Esophagus squamous epithelium (tissue), 4 donors: Measurements from ENCODE around the gene PPIB.

Experiments
- CTCF ChIP-seq, 6 experiments: fragments of 450-650 bp in 4 of 6; fragments of 200-600 bp in 2 of 6; sonication (generic) in 2 of 6; IDR thresholded peaks; one replicate each; pipeline ENCODE4 v1.5.1; 2016 to 2019; ENCODE audit warnings: antibody characterized with exemption in 6 of 6, mild to moderate bottlenecking in 4 of 6, moderate library complexity in 4 of 6
- POLR2A ChIP-seq, 4 donors: fragments of 450-650 bp; IDR thresholded peaks; one replicate each; pipeline ENCODE4 v1.6.1; 2017; ENCODE audit warnings: antibody characterized with exemption in 4 of 4, mild to moderate bottlenecking in 4 of 4, moderate library complexity in 3 of 4

DNA sequence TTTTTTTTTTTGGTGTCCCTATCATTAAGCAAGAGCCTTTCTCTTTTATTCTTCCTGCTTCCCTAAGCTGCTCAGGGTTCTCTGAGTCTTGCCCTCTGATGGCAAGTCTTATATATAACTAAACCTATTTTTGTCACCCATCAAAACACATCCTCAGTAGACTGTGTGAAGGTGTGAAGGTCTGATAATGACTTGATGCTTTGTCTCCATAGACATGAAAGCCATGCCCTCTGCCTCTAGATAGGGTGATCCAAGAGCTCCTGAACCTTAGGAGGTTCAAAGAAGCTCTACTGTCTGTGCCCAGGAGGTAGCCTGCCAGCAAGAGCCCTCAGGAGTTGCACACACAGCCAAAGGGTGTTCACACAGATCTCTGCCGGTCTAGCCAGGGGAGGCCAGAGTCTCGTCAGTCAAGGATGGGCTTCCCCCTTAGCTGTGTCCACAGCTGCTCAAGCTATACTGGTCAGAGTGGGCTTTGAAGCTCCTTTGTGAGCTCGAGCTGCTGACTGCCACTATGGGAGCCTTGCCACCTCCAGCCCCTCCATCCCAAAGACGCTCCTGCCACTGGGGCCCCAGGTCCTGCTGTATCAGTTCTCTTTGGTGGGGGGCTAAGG, 24.4 kb downstream of the PPIB start:
- TF ChIP-seq CTCF (IDR thresholded peaks at IDR 0.05) (no peak), POLR2A (IDR thresholded peaks at IDR 0.05) (no peak)
